LNCAP (cell line): Measurements from ENCODE around the gene RPL7A.

Experiments
- CTCF ChIP-seq: fragments of 450-650 bp; IDR thresholded peaks from 2 replicates; pipeline ENCODE4 v1.5.1; 2017; ENCODE audit warnings: mild to moderate bottlenecking

The RPL7A gene

DNA sequence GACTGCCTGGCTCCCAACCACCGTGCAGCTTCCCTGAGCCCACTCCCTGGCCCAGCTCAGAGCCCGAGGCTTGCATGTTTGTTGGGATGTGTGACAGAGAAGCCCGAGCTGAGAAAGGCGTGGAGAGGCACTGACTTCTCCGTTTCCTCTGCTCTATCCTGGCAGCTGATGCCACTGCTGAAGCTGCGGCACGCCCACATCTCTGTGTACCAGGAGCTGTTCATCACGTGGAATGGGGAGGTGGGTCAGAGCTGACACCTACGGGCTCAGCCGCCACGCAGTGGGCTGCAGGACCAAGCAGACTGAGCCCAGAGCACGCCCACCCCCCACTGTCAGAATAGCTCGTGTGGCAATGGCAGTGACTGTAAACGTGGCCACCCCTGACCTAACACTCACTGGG, 37.4 kb downstream of the RPL7A start:
- no peak for TF ChIP-seq CTCF

DNA sequence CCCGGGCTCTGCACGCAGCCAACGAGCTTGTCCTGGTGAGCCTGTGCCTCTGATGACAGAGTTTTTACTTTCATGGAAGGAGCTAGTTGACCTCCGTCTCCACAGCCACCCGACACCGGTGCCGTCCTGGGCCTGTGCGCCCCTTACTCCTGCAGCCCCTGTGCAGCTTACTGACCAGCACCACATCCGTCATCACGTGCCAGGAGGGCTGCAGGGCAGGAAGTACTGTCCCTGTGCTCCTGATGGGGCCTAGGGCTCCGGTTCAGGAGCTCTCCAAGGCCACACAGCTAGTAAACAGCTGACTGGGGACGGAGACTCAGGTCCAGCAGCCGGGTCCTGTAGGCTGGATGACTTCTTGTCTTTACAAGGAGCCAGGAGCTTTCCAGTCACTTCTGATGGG, 38.3 kb downstream of the RPL7A start:
- TF ChIP-seq CTCF: no peak

DNA sequence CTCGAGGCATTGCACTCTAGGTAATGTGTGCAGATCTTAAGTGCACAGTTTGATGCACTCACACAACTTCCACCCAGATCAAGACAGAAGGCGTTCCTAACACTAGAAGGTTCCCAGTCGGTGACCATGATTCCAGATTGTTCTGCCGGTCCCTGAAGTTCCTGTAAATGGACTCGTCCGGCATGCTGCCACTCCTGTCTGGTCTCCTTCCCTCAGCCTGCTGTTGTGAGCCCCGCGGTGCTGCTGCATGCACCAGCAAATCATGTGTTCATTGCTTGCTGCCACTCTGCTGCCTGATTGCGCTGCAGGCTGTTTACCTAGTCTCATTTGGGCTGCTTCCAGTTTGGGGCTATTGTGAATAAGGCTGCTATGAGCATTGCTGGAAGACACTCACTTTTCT, 39.7 kb downstream of the RPL7A start:
- TF ChIP-seq CTCF: no peak

DNA sequence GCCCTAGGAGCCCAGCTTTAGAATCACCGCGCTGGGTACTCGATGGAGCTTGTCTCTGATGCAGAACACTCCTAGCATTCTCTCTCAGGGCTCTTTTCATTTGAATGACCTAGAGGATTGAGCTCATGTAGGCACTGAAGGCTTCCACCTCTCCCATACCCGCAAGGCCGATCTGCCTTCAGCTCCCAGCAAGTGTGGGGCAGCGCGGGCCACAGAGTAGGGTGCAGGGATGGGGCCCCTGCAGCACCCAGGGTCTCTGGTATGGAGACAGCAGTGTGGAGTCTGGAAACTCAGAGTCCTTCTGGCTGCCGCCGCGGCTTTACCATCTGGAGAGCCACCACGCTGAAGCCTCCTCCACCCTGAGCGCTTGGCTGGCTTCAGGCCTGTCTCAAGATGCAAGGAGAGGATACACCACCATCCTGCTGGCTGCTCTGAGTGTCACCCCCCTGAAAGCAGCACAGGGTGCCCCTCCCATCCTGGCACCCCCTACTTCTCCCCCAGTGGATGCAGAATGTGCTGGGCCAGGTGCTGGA, 41.1 kb downstream of the RPL7A start:
- no peak for TF ChIP-seq CTCF

- TF ChIP-seq CTCF: no peak
These were observed 41.5 kb downstream of the RPL7A start for GRCh38 chr9:133389562-133389961.

GRCh38 chr9:133390713-133391112, 42.7 kb downstream of the RPL7A start:
- TF ChIP-seq CTCF: no peak

DNA sequence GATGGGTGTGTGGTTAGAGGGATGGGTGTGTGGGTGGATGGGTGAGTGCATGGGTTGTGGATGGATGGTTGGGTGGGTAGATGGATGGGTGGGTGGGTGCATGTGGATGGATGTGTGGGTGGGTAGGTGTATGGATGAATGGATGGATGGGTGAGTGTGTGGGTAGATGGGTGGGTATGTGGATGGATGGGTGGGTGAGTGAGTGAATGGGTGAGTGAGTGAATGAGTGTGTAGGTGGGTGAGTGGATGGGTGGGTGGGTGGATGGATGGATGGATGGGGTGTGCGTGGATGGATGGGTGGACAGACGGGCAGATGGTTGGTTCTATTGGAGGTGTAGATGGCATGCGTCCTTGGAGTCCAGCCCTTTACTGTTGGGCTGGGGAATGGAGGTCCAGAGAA, 45.4 kb downstream of the RPL7A start:
- TF ChIP-seq CTCF: no peak

GRCh38 chr9:133394687-133395271, 46.8 kb downstream of the RPL7A start:
- no peak for TF ChIP-seq CTCF
